Epithelial cell of umbilical artery (primary cell): ENCODE data around the gene PLS3. TPM values are rescaled to one million over a fixed set of nuclear protein-coding genes. Genes with fewer than 3 reads are reported as not detected.

Experiments used
- total RNA-seq: library from RNA; depleted of rRNA; stranded (reverse); fragments of >200 nt; gene quantifications from 2 replicates; pipeline ENCODE4 v1.2.3, GENCODE V29; 2014

The PLS3 gene
- total RNA-seq: 507 and 732 TPM in 2 replicates

GRCh38 chrX:115560978-115561604 lies at the start of gene PLS3:
TSS of gene PLS3 (plus strand) at chrX:115561174. CDS start at chrX:115610251, 49,077 bp downstream.

